DND-41 (cell line): Measurements from ENCODE around the gene HMBS.

Experiments used
- CTCF ChIP-seq: IDR thresholded peaks from 2 replicates; pipeline ENCODE4 v1.5.1; 2012; ENCODE audit warnings: borderline replicate concordance, low read length, moderate library complexity, mild to moderate bottlenecking; ENCODE audit not compliant: poor library complexity, severe bottlenecking; ENCODE audit errors: extremely low read depth
- EZH2 ChIP-seq: IDR thresholded peaks from 3 replicates; pipeline ENCODE4 v1.6.1; 2012; ENCODE audit warnings: borderline replicate concordance, low read depth, mild to moderate bottlenecking, moderate library complexity, low read length, inconsistent platforms; ENCODE audit not compliant: severe bottlenecking

- TF ChIP-seq CTCF (no peak), EZH2 (no peak)
Measured at GRCh38 chr11:119042927-119043326, 41.8 kb upstream of the HMBS start.
